Measurements from ENCODE around the gene RAB8A. TPM values are rescaled to one million over a fixed set of nuclear protein-coding genes. Genes with fewer than 3 reads are reported as not detected.

The RAB8A gene
- total RNA-seq, 2 donors from 2014 or later, result 40.5 to 41.5 TPM

- no peak for ATAC-seq (ENCODE audit: insufficient number of reproducible peaks, low FRiP score, low read depth)
- Histone ChIP-seq H3K27me3 (replicated peaks; ENCODE audit: insufficient read depth) (no peaks in the 10 kb centered on the region), H3K4me3 (no peak overlapping the region), H3K36me3 (peaks cover 22% of the 10 kb centered on the region), H3K27ac (no peak overlapping the region), H3K4me1 (ENCODE audit: control insufficient read depth in 1 of 2, low read depth in 2 of 2) (no peaks in the 10 kb centered on the region), H3K9me3 (no peaks in the 10 kb centered on the region)
- DNase-seq (ENCODE audit: low spot score), result no peak
- TF ChIP-seq CTCF (IDR thresholded peaks at IDR 0.05), result no peak
Observed at GRCh38 chr19:16135430-16136127, 23.9 kb downstream of the RAB8A start.

- Histone ChIP-seq H3K27me3 (replicated peaks; ENCODE audit: insufficient read depth) (no peaks in the 10 kb centered on the region), H3K36me3 (peaks cover 22% of the 10 kb centered on the region), H3K9me3 (no peaks in the 10 kb centered on the region), H3K4me3 (no peak overlapping the region), H3K27ac (no peak overlapping the region), H3K4me1 (ENCODE audit: control insufficient read depth in 1 of 2, low read depth in 2 of 2) (no peaks in the 10 kb centered on the region)
- ATAC-seq (ENCODE audit: insufficient number of reproducible peaks, low FRiP score, low read depth), result no peak
- no peak for DNase-seq (ENCODE audit: low spot score)
- TF ChIP-seq CTCF (IDR thresholded peaks at IDR 0.05), result no peak
Observed at GRCh38 chr19:16136185-16136999, 24.7 kb downstream of the RAB8A start.

GRCh38 chr19:16139752-16140151 is 28.1 kb downstream of the RAB8A start:
- Histone ChIP-seq H3K36me3 (no peaks in the 10 kb centered on the region), H3K4me1 (ENCODE audit: control insufficient read depth in 1 of 2, low read depth in 2 of 2) (no peaks in the 10 kb centered on the region), H3K4me3 (no peak overlapping the region), H3K27me3 (replicated peaks; ENCODE audit: insufficient read depth) (no peaks in the 10 kb centered on the region), H3K27ac (no peak overlapping the region), H3K9me3 (no peaks in the 10 kb centered on the region)
- ATAC-seq (ENCODE audit: insufficient number of reproducible peaks, low FRiP score, low read depth) (no peak), DNase-seq (ENCODE audit: low spot score) (no peak)
- no peak for TF ChIP-seq CTCF (IDR thresholded peaks at IDR 0.05)

- no peaks in the 10 kb centered on the region for H3K9me3 ChIP-seq
- TF ChIP-seq CTCF (IDR thresholded peaks at IDR 0.05), result no peak
- H3K27ac ChIP-seq, result no peak overlapping the region
- H3K4me1 ChIP-seq (ENCODE audit: control insufficient read depth in 1 of 2, low read depth in 2 of 2), result no peaks in the 10 kb centered on the region
- H3K4me3 ChIP-seq, result no peak overlapping the region
- no peaks in the 10 kb centered on the region for H3K27me3 ChIP-seq (replicated peaks; ENCODE audit: insufficient read depth)
- H3K36me3 ChIP-seq, result no peaks in the 10 kb centered on the region
- DNase-seq (ENCODE audit: low spot score) (no peak), ATAC-seq (ENCODE audit: insufficient number of reproducible peaks, low FRiP score, low read depth) (no peak)
Observed at GRCh38 chr19:16141043-16141442, 29.4 kb downstream of the RAB8A start.

GRCh38 chr19:16142032-16142580 is 30.4 kb downstream of the RAB8A start:
- ATAC-seq (ENCODE audit: insufficient number of reproducible peaks, low FRiP score, low read depth), result no peak
- H3K9me3 ChIP-seq, result no peaks in the 10 kb centered on the region
- no peak overlapping the region for H3K4me3 ChIP-seq
- no peaks in the 10 kb centered on the region for H3K27me3 ChIP-seq (replicated peaks; ENCODE audit: insufficient read depth)
- no peak overlapping the region for H3K27ac ChIP-seq
- no peak for DNase-seq (ENCODE audit: low spot score)
- H3K4me1 ChIP-seq (ENCODE audit: control insufficient read depth in 1 of 2, low read depth in 2 of 2), result no peaks in the 10 kb centered on the region
- no peaks in the 10 kb centered on the region for H3K36me3 ChIP-seq
- no peak for TF ChIP-seq CTCF (IDR thresholded peaks at IDR 0.05)

Data from thoracic aorta (tissue), 2 donors.